ENCODE measurements around the gene SNED1.

- TF ChIP-seq CTCF (conservative IDR thresholded peaks at IDR 0.05): no peak
- no peak for TF ChIP-seq EZH2 (IDR thresholded peaks at IDR 0.05; ENCODE audit: low read depth)
Measured at GRCh38 chr2:241065355-241065803, 67.0 kb downstream of the SNED1 start.

All from PC-9 (cell line).